ENCODE data around the gene SERTM2.
"Not testable (repeated sequence)": the region's sequence is repeated elsewhere in the genome, so short reads cannot be mapped to it uniquely, and the experiment has no call there.

The SERTM2 gene

DNA sequence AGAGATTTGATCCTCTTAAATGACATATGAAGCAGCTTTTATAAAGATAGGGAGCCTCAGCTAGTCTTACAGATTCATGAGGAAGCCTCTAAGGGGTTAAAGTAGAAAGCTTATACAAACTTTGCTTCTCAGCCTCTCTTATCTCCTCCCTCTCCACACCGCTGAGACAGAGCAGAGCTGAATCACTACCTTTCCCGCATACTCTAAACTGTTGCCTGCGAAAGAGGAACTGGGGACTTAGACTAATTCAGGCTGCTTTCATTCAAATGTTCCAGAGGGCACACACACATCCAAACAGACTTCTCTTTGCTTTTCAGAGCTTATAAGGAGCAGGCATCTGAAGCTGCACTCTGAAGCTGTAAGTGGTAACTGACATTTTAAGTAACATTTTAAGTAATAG is at the start of gene SERTM2:
Gene SERTM2, plus strand, starts transcription at position 169 of the 400 bp plus-strand sequence. CDS start 7,213 bp downstream, outside the sequence.
- no peak for DNase-seq

DNA sequence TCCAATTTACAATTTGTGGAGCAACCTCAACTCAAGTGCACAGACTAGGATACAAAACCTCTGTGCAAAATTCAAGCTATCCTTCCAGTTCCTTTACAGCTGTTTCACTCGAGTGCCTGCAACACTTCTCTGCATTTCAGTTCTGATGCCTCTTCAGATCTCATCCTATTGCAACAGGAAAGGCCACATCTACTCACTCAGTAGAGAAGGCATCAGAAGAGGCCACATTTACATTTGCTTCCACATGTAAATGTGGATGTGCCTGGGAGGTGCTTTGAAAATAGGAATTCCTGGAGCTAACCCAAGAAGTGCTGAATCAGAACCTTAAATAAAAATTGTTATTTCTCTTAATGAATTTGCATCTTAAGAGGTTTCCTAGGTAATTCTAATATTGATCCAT is 45.8 kb upstream of the SERTM2 start:
- DNase-seq: no peak

DNA sequence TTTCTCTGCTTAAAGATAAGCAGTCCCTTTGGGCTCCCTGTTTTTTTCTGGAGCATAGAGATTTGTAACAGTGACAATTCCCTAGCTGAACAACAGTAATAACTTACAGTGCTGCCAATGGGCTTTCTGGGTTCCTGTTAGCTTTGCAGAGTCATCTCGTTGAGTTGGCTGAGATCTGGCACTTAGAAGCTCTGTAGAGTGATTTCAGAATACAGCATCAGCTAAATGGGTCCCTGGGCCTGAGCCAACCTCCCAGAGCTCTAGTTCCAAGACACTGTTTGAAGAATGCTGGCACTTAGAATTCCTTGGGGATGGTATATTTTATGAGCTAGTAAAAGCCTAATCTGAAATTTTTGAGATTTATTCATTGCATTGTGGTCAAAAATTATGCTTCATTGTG is 43.5 kb upstream of the SERTM2 start:
- no peak for DNase-seq

DNA sequence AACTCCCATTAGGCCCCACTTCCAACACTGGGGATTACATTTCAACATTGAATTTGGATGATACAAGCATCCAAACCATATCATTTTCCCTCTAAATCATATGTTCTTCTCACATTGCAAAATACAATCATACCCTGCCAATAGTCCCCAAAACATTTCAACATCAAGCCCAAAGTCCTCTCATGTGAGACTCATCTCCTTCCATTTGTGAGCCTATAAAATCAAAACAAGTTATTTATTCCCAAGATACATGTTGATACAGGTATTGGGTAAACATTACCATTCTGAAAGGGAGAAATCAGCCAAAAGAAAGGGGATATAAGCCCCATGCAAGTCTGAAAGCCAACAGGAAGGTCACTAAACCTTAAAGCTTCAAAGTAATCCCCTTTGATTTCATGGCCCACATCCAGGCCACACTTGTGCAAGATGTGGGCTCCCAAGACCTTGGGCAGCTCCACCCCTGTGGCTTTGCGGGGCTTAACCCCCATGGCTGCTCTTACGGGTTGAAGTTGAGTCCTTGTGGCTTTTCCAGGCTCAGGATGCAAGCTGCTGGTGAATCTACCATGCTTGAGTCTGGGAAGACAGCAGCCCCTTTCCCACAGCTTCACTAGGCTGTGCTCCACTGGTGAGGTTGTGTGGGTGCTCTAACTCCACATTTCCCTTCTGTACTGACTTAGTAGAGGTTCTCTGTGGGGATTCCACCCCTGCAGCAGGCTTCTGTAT is 40.6 kb upstream of the SERTM2 start:
- DNase-seq: no peak

DNA sequence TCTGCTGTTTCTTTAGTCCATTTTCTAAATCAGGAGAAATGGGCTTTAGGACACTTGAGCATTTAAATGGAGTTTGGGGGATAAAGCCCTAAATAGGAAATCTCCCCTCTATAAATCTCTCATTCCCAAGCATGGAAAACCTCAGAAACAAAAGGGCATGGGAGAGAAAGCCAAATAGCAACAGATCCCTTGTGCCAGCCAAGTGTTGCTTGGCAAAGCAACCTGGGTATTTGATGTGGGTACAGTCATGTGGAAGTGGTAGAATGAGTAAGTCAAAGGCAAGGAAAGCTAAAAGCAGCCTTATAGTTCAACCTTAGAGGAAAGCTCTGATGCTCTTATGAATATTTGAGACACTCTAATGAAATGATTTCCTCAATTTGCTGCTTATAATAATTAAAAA is 29.5 kb upstream of the SERTM2 start:
- no peak for DNase-seq

DNA sequence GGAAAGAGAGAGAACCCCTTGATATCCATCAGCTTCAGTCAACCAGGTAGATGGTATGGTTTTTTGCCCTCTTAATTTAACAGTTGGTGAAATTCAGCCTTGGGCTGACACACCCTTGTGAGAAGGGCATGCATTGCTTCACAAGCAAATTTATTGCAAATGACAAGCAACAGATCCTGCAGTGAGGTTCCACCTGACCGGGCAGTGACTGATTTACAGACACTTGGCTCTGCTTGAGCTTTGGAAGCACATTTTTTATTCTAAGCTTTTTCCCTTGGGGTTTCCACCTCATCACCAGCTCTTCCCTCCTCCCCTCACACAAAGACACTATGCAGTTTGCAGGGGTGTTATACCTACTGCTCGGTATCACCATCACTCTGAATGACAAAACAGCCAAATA is 28.3 kb upstream of the SERTM2 start:
- no peak for DNase-seq

DNA sequence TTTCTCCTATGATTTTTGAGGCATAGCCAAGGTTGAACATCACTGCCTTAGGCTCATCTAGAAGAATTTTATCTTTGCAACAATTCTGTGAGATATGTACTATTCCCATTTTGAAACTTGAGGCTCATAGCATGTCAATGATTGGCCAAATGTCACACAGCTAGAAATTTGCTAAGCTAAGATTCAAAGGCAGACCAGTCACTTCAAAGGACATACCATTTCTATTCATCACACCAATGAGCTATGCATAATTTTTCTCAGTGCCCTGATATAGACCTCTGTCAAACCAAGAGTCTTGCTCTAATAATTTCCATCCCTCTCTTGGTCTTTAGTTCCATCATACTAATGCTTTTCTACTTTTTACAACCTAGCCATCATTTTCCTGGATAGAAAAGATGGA is 27.6 kb upstream of the SERTM2 start:
- DNase-seq: no peak

DNA sequence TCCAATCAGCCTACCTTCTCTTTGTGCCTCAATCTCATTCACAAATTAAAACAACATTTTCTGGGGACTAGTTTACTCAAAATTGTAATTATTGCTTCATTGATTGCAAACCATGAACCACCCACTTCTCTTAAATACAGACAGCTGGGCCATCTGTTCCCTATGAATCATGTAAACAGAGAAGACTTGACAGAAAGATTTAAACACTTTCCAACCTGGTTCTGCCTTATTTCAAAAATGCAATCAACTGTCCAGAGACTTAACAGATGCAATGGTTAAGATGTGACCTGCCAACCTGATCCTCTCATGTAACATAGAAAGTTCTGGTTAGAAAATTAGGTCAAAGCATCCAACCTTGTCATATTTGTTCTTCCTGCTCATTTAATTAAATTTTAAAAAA is 20.8 kb upstream of the SERTM2 start:
- no peak for DNase-seq

DNA sequence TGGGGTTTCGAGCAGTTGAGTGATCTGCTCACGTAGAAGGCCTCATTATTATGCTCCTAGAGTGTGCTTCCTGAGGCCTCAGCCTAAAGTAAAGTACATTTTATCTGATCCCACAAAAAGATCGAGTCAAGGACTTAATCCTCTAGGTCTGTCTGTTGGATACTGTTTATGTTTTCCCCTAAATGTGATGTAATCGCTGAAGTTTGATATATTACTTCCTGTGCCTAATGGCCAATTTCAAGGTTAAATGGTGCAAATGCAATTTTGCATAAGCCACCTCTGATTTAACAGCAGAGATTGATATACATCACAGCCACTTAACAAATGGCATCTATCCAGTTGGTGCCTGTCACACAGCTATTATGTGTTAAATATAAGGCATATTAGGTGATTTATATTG is 19.4 kb upstream of the SERTM2 start:
- no peak for DNase-seq

DNA sequence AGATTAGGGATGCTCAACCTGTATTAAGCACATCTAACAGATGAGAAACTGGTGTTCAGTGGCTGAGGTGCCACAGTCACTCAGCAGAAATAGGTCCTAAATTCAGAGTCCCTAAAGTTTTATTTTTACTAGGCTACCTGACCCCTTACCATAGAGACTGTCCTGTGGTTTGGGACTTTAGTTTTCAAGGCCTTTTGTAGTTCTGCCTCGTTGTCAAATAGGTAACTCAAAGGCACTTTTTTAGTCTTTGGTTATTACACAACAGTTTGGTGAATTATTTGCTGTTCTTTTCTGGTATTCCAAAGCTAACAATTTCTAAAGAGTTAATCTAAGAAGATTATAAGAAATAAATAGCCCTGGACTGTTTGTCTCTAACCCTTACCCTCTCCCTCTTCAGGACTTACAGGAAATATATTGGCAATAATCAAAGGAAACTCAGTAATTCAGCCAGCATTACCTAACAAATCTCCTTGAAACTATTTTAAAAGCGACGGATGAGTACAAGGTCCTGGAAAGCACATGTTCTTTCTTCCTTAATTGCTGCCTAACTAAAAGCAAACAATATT is 12.8 kb upstream of the SERTM2 start:
- no peak for DNase-seq

DNA sequence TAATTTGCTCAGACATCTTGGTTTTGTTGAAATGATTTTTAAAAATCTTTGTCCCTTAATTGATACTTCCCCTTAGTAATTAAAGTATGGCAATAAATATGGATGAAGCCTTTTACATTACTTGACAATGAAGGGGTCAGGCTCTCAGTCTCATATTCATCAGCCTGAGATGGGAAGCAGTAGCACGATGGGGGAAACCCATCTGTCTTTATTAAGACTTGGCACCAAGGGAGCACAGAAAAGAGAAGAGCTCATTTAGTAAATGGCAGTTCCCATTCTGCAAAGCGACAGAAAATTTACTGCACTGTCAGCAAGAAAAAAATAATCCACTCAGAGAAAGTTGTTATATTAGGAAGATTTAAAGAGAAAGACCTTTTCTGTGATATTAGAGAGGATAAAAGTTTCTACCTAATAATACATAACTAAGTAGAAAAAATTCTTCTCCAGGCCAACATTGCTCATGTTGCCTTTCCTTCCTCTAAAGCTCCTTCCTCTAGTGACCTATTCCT is 7.9 kb upstream of the SERTM2 start:
- DNase-seq: no peak

DNA sequence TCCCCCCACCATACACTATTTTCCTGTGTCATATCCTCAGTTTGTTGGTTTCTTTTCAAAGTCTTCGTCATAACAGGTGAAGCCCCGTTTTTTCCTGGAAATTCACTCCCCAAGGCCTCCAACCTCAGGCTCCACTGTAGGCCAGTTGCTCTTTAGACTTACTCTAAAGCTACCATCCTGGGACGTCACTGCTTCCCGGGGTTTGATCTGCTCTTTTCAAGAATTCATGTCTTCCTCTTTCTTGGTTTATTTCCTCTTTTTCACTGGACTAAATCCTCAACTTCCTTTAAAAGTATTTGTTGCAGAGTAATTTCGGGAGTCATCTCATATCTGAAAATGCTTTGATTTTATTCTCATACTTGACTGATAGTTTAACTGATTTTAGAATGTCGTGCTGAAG is 6.5 kb upstream of the SERTM2 start:
- no peak for DNase-seq

DNA sequence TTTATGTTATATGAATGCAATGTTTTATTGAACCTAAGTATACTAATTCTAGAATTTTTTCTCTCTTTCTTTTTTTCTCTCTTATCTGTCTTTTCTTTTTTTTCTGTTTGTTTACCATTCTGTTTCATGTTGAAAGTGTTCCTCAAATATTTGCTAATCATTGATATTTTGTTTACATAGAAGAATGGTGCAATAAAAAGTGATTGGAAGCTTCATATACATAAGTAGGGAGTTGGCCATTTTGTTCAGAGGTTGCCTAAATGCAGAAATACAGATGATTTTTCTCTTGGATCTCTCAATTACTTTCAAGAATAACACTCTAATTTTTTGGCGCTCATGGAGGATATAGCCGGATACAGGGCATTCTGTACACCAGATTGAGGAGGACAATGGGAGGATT is 5.7 kb upstream of the SERTM2 start:
- DNase-seq: no peak

DNA sequence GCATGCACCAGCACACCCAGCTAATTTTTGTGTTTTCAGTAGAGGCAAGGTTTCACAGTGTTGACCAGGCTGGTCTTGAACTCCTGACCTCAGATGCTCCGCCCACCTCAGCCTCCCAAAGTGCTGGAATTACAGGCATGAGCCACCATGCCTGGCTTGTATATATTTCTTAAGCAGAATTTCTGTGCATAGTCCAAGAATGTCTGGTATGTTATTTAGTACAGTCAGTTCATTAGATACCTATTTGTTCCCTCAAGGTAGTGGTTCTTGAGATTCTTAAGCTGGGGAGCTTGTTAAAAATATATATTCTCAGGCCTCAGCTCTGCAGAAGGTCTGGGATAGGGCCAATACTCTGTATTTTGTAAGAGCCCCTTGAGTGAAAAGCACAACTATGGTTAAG is 4.6 kb upstream of the SERTM2 start:
- no peak for DNase-seq

DNA sequence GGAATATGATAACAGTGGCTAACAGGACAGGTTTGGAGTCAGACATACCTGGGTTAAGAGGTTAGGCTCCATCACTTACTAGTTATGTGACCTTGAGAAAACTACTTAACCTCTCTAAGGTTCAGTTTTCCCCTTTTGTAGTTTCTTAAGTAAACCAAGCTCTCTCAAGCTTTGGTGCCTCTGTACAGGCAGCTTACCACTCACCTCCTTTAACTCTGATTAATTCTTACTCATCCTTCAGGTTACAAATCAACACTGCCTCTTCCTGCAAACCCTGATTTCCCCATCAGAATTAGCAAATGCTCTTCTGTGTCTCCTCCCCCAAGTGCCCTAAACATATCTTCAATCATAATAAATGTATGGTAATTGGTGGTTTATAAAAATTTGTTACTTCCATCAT is 3.5 kb upstream of the SERTM2 start:
- no peak for DNase-seq

DNA sequence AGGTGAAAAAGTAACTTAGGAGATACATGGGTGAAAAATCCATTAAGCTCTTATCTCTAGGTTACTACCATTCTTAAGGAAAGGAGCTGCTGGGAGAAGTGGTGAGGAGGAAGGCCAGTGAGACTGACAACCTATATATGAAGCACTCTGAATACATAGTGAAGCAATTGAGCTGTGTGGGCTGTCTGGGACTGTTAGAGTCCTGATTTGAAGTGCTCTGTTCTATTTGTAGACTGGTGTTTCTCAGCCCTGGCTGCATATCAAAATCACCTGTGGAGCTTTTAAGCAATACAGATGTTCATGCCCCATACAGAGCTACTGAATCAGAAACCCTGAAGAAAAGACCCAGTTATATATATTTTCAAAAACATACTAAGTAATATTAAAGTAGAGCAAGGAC is 3.9 kb downstream of the SERTM2 start:
- DNase-seq: no peak

DNA sequence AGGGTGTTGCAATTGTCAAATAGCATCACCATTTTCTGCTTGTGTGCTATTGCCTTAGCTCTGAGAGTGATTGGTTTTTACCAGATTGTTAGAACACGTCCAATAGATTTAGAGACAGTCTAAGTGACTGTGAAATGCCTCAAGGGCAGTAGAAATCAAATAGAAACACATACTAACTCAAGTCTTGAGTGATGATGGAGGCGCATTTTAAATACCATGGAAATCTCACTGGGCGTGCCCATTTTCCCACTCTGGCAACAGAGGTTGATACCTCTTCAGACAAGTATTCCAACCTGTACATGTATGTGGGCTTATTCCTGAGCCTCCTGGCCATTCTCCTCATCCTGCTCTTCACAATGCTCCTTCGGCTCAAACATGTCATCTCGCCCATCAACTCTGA is 7.2 kb downstream of the SERTM2 start:
- no peak for DNase-seq

DNA sequence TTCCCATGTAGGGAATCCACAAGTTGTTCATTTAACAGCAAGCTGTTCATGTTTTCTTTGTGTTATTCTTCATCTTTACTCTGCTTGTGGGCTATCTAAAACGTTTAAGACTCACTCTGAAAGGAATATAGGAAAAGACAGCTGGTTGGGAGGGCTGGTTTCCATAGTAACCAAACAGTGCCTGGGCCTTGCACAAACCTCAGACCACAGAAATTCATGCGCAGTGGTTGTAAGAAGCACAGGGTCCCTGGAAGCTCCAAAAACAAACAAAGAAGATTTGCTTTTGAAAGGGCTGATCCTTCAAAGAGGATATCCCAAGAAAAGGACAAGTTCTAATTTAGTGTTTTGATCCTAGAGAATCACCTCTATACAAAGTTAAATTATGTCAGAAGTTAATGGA is 7.8 kb downstream of the SERTM2 start:
- DNase-seq: no peak

DNA sequence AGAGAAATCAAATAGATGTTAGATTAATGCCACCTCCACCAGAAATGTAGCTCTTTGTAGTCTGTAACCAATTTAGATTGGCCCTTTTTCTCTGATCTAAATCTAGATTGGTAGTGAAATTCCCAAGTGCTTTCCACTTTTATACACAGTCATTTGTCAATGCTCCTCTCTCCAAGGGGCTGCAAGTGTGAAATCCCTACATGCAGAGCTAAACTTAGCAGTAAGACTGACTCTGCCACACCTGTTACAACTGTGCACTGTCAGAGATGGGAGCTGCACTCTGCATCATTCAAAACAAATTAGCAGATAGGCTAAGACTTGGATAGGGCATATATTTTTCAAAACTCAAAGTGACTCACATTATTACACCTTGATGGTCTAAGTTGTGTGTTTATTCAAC is 9.1 kb downstream of the SERTM2 start:
- DNase-seq: no peak

DNA sequence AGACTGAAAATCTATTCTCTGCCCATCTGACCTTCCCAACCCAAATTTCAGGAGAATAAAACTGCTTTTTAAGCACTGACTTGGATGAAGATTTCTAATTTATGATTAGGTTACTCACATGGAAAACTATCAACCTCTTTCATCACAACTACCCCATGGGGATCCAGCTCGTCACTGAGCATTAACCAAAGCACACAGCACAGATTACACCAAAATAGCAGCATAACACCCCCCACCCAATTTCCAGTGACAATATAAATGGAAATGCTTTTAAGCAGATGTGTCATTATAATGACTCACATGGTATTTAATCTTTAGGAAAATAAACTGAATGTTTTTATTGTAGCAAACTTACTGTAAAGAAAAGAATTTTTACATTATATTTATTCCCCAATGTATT is 9.7 kb downstream of the SERTM2 start:
- DNase-seq: no peak

DNA sequence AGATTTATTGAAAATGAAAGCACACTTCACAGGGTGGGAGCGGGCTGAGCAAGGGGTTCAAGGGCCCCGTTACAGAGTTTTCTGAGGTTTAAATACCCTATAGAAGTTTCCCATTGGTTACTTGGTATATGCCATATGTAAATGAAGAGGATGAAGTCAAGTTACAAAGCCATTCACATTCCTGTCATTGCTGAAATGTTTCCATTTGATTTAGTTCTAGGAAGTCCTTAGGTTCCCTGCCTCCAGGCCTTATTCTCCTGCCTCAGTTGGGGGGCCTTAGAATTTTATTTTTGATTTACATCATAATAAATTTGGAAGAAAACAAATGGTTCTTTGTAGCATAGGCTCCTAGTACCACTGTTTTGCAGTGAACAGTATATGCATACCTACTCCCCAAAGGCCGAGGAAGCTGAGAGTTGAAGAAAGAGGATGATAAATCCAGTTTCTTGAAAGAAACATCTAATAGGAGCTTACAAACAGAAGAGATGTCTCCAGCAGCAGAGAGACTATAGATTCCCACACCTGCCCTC is 31.8 kb downstream of the SERTM2 start:
- DNase-seq: no peak

DNA sequence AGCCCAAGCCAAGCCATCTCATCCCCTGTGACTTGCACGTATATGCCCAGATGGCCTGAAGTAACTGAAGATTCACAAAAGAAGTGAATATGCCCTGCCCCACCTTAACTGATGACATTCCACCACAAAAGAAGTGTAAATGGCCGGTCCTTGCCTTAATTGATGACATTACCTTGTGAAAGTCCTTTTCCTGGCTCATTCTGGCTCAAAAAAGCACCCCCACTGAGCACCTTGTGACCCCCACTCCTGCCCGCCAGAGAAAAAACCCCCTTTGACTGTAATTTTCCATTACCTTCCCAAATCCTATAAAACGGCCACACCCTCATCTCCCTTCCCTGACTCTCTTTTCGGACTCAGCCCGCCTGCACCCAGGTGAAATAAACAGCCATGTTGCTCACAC is 37.8 kb downstream of the SERTM2 start:
- DNase-seq: not testable (repeated sequence)

DNA sequence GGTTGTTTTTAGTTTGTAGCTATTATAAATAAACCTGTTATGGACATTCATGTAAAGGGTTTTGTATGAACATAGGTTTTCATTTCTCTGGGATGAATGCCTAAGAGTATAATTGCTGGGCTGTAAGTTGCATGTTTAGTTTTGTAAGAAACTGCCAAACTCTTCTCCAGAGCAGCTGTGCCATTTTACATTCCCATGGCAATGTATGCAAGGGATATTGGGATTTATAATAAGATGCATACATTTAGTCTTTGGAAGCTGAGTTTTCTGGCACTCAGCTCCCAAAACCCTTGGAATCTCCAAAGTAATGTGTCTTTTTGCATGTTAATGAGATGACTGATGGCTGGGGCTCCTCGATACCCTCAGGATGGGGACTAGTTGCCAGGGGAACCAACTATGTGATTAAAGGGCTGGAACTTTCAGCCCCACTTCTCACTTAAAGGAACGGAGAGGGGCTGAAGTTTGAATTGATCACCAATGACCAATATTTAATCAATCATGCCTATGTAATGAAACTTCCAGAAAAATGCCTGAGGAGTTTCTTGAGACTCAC is 44.0 kb downstream of the SERTM2 start:
- no peak for DNase-seq

DNA sequence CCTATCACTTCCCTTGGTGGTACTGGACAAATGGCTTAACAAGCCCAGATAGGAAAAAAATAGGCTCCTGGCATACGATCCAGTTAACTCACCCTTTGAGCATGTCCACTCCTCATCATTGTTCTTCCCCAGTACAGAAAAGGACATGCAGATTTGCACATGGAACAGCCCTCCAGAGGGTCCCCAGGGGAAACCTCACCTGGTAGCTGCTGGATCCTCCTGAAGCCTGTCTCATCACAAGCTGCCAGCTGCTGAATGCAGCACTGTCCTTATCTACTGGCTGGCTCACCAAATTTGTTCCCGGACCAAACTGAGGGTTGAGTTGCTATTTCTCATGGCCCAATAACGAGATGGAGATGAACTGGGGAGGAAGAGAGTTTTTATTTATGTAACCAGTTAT is 49.4 kb downstream of the SERTM2 start:
- no peak for DNase-seq
